ENCODE data around the gene AGK.

DNA sequence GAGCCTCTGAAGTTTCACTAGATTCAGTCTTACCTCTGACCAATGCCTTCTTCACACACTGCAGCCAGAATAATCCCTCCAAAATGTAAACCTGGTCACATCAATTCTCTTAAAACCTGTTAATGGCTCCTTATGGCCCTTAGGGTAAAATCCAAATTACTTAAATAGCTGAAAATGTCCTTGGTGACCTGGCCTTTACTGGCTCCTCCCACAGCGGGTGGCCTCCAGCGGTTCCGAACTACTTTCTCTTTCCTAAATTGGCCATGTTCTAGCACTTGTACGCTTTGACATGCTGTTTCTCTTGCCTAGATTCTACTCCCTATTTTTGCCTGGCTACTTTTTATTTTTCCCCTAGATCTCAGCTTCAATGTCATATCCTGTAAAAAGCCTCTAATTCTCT is 36.1 kb downstream of the AGK start:
- no peak for TF ChIP-seq POLR2A (IDR thresholded peaks at IDR 0.05; ENCODE audit: low read depth, low read length)
- no peak for TF ChIP-seq SPI1 (IDR thresholded peaks at IDR 0.05; ENCODE audit: low read depth, low read length)
- TF ChIP-seq POLR2AphosphoS5 (IDR thresholded peaks at IDR 0.05; ENCODE audit: low read depth, low read length): no peak
- no peak for TF ChIP-seq TAF1 (IDR thresholded peaks at IDR 0.05; ENCODE audit: low read depth, low read length)
- no peak for TF ChIP-seq PAX5 (IDR thresholded peaks at IDR 0.05; ENCODE audit: insufficient read depth, low read length, severe bottlenecking)
- TF ChIP-seq POU2F2 (IDR thresholded peaks at IDR 0.05; ENCODE audit: low read depth, low read length): no peak

Data from GM12891 (cell line).